Stimulated activated CD8-positive, alpha-beta memory T cell treated with anti-CD3 and anti-CD28 coated beads, Interleukin-7, amount 100 ng/mL, for 24 hours (primary cell): ENCODE results near the gene KCNMA1.

ENCODE experiments used
- DNase-seq: peaks from one replicate; pipeline ENCODE4 v3.0.0-alpha.2; 2020; ENCODE audit warnings: low read depth

Gene KCNMA1

GRCh38 chr10:77205135-77205534, 432.5 kb downstream of the KCNMA1 start:
- no peak for DNase-seq

GRCh38 chr10:77204171-77204570, 433.4 kb downstream of the KCNMA1 start:
- DNase-seq, result no peak

- no peak for DNase-seq
Measured at GRCh38 chr10:77202857-77203256, 434.8 kb downstream of the KCNMA1 start.

- no peak for DNase-seq
Measured at GRCh38 chr10:77201135-77202106, 436.2 kb downstream of the KCNMA1 start.

GRCh38 chr10:77197544-77197943, 440.1 kb downstream of the KCNMA1 start:
- no peak for DNase-seq

- DNase-seq, result no peak
Measured at GRCh38 chr10:77196614-77197013, 441.0 kb downstream of the KCNMA1 start.

- no peak for DNase-seq
Measured at GRCh38 chr10:77195101-77195500, 442.5 kb downstream of the KCNMA1 start.

GRCh38 chr10:77193001-77193400, 444.6 kb downstream of the KCNMA1 start:
- no peak for DNase-seq

GRCh38 chr10:77192402-77192801, 445.2 kb downstream of the KCNMA1 start:
- no peak for DNase-seq

GRCh38 chr10:77191324-77192049, 446.1 kb downstream of the KCNMA1 start:
- DNase-seq, result no peak

- DNase-seq, result no peak
Measured at GRCh38 chr10:77190291-77190690, 447.3 kb downstream of the KCNMA1 start.

GRCh38 chr10:77189520-77189919, 448.1 kb downstream of the KCNMA1 start:
- no peak for DNase-seq

- DNase-seq, result no peak
Measured at GRCh38 chr10:77189075-77189474, 448.5 kb downstream of the KCNMA1 start.

GRCh38 chr10:77188521-77188920, 449.1 kb downstream of the KCNMA1 start:
- no peak for DNase-seq

- no peak for DNase-seq
Measured at GRCh38 chr10:77188000-77188395, 449.6 kb downstream of the KCNMA1 start.

- no peak for DNase-seq
Measured at GRCh38 chr10:77187376-77187999, 450.1 kb downstream of the KCNMA1 start.

GRCh38 chr10:77186936-77187335, 450.7 kb downstream of the KCNMA1 start:
- no peak for DNase-seq

- no peak for DNase-seq
Measured at GRCh38 chr10:77185696-77186095, 451.9 kb downstream of the KCNMA1 start.

GRCh38 chr10:77182803-77183202, 454.8 kb downstream of the KCNMA1 start:
- DNase-seq, result no peak

- no peak for DNase-seq
Measured at GRCh38 chr10:77180794-77181193, 456.8 kb downstream of the KCNMA1 start.

- no peak for DNase-seq
Measured at GRCh38 chr10:77180104-77180503, 457.5 kb downstream of the KCNMA1 start.

- DNase-seq, result no peak
Measured at GRCh38 chr10:77179015-77179695, 458.5 kb downstream of the KCNMA1 start.
